Measurements from ENCODE around the gene NRG3.

- TF ChIP-seq ZBTB10 (tag by site-specific recombination; IDR thresholded peaks at IDR 0.05) (no peak), CTCF (tag by site-specific recombination; IDR thresholded peaks at IDR 0.05) (no peak), KLF7 (tag by site-specific recombination; IDR thresholded peaks at IDR 0.05; ENCODE audit: borderline replicate concordance) (no peak), ZBTB49 (tag by site-specific recombination; IDR thresholded peaks at IDR 0.05; ENCODE audit: low read depth) (no peak), ZNF768 (tag by site-specific recombination; IDR thresholded peaks at IDR 0.05) (no peak), TRIM28 (IDR thresholded peaks at IDR 0.05; ENCODE audit: borderline replicate concordance, low read length) (no peak), EGR2 (tag by site-specific recombination; IDR thresholded peaks at IDR 0.05; ENCODE audit: low read depth) (no peak), ZNF394 (tag by site-specific recombination; IDR thresholded peaks at IDR 0.05; ENCODE audit: borderline replicate concordance) (no peak)
Measured at GRCh38 chr10:82916941-82917340, 1041.9 kb downstream of the NRG3 start.

All from HEK293 (cell line).